Caco-2 (cell line): ENCODE data around the gene ALG3. TPM values are rescaled to one million over a fixed set of nuclear protein-coding genes. Genes with fewer than 3 reads are reported as not detected.
A peak's percentile ranks its signal among the peaks of the same experiment; 100 is the strongest.

ENCODE experiments used
- BruUV-seq: library from RNA; stranded (reverse); fragments of 400-500 nt; replicated peaks from 2 replicates; lab custom pipeline; 2021; lab: Mats Ljungman, UMichigan
- CTCF ChIA-PET: fragments of 300-600 bp; sonication (Branson Sonifier 250); formaldehyde crosslinking; loops from one replicate; lab custom pipeline; 2022; ENCODE audit warnings: antibody characterized with exemption; lab: Charles Lee
- POLR2A ChIA-PET: fragments of 300-600 bp; sonication (Branson Sonifier 250); formaldehyde crosslinking; loops from one replicate; lab custom pipeline; 2022; ENCODE audit warnings: antibody characterized with exemption; lab: Charles Lee
- DNase-seq, 2 experiments: peaks; one replicate each; pipeline versions ENCODE4 v3.0.0 to v3.0.0-alpha.2; 2020 to 2022
- H3K27me3 ChIP-seq: replicated peaks from 2 replicates; pipeline ENCODE4 v1.6.0; 2011; ENCODE audit warnings: low read length; ENCODE audit not compliant: control insufficient read depth, insufficient read depth
- H3K36me3 ChIP-seq: 2 replicates; pipeline ENCODE4 v1.5.1; 2011; ENCODE audit warnings: low read length; ENCODE audit not compliant: control insufficient read depth, insufficient read depth
- H3K4me1 ChIP-seq: fragments of 250-450 bp; sonication (Bioruptor Pico); 2 replicates; pipeline ENCODE4 v1.5.1; 2020; ENCODE audit warnings: mild to moderate bottlenecking
- H3K4me3 ChIP-seq: 2 replicates; pipeline ENCODE4 v1.5.1; 2011; ENCODE audit warnings: low read depth, mild to moderate bottlenecking, control low read depth, low read length
- H3K9me3 ChIP-seq: fragments of 250-450 bp; sonication (Bioruptor Pico); 2 replicates; pipeline ENCODE4 v1.5.1; 2020; ENCODE audit warnings: mild to moderate bottlenecking, moderate library complexity
- H3K27ac Mint-ChIP-seq: one replicate; pipeline ENCODE4 v1.8.0; 2022; ENCODE audit warnings: mixed read lengths; ENCODE audit not compliant: unreplicated experiment
- H3K27me3 Mint-ChIP-seq: one replicate; pipeline ENCODE4 v1.8.0; 2022; ENCODE audit warnings: mixed read lengths; ENCODE audit not compliant: insufficient read depth, unreplicated experiment
- H3K36me3 Mint-ChIP-seq: one replicate; pipeline ENCODE4 v1.8.0; 2022; ENCODE audit warnings: mild to moderate bottlenecking, mixed read lengths; ENCODE audit not compliant: insufficient read depth, unreplicated experiment
- H3K4me1 Mint-ChIP-seq: one replicate; pipeline ENCODE4 v1.8.0; 2022; ENCODE audit warnings: low read depth, mixed read lengths; ENCODE audit not compliant: unreplicated experiment
- H3K4me3 Mint-ChIP-seq: one replicate; pipeline ENCODE4 v1.8.0; 2022; ENCODE audit warnings: mild to moderate bottlenecking, moderate library complexity, mixed read lengths; ENCODE audit not compliant: unreplicated experiment
- H3K9me3 Mint-ChIP-seq: one replicate; pipeline ENCODE4 v1.8.0; 2022; ENCODE audit warnings: mixed read lengths; ENCODE audit not compliant: unreplicated experiment
- intact Hi-C: fragments of 100-400 bp; cut with micrococcal nuclease; formaldehyde crosslinking; loops from one replicate; pipeline ENCODE4 v1.10.0; 2022; ENCODE audit not compliant: unreplicated experiment
- total RNA-seq: library from RNA; stranded (reverse); gene quantifications from 2 replicates; pipeline ENCODE4 v1.2.3, GENCODE V29; 2022
- TF ChIP-seq, protein P1 (sequence below), 2 experiments: fragments of 200-600 bp in 1 of 2; IDR thresholded peaks; 1 replicate in 1 of 2; 2 replicates in 1 of 2; pipeline versions ENCODE4 v1.5.1 to v1.8.0; 2011 to 2022; ENCODE audit warnings: antibody characterized with exemption in 1 of 2, control low read depth in 1 of 2, inconsistent platforms in 1 of 2, low read depth in 1 of 2, low read length in 1 of 2, mild to moderate bottlenecking in 1 of 2, moderate library complexity in 1 of 2; ENCODE audit not compliant: insufficient read depth in 1 of 2, severe bottlenecking in 1 of 2, unreplicated experiment in 1 of 2

Gene ALG3
- total RNA-seq, 1 experiment from 2014 or later, result 73.4 TPM

DNA sequence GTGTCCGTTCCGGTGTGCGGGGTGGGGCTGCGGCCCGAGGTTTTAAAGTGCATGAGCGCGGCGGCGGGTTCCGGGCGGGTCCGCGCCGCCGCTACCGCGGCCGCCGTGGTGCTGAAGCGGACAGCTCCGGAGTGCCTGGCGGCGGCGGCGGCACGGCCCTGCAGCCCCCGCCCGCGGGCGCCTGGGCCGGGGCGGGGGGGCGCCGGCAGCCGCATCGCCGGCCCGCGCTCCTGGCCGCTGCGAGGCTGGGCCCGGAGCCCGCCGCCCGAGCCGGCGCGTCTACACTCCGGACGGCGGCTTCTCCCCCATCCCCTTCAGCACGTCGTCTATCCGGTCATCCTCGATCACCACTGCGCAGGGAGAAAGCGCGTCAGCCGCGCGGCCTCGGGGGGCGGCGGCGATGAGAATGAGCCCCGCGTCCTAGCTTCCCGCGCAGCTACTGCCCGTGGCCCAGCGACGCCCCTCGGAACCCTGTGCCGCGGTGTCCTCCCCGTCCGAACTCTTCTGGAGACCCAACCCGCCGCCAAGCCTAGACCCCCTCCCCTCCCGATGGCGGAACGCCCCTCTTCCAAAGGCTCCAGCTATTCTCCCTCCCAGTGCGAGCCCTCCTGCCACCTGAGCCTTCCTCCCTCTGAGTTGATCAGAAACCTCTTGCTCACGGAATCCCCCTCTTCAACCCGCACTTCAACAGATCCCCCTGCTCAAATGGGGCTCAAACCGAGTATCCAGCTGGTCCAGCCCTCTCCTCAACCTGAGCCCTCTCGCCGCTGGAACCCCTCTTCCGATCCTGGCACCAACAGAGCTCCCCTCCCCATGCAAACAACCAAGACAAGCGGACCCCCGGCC lies 11.3 kb upstream of the ALG3 start:
- TF ChIP-seq, protein P1, sequence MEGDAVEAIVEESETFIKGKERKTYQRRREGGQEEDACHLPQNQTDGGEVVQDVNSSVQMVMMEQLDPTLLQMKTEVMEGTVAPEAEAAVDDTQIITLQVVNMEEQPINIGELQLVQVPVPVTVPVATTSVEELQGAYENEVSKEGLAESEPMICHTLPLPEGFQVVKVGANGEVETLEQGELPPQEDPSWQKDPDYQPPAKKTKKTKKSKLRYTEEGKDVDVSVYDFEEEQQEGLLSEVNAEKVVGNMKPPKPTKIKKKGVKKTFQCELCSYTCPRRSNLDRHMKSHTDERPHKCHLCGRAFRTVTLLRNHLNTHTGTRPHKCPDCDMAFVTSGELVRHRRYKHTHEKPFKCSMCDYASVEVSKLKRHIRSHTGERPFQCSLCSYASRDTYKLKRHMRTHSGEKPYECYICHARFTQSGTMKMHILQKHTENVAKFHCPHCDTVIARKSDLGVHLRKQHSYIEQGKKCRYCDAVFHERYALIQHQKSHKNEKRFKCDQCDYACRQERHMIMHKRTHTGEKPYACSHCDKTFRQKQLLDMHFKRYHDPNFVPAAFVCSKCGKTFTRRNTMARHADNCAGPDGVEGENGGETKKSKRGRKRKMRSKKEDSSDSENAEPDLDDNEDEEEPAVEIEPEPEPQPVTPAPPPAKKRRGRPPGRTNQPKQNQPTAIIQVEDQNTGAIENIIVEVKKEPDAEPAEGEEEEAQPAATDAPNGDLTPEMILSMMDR (IDR thresholded peaks at IDR 0.05; ENCODE audit: insufficient read depth in 1 of 2, low read depth in 1 of 2, low read length in 1 of 2, severe bottlenecking in 1 of 2, unreplicated experiment in 1 of 2), result no peak
- peak overlapping the region; percentile 50 for H3K4me3 ChIP-seq
- Mint-ChIP-seq H3K9me3 (no peaks in the 10 kb centered on the region), H3K4me1 (peaks cover 8% of the 10 kb centered on the region), H3K27ac (no peak overlapping the region), H3K27me3 (peaks cover 18% of the 10 kb centered on the region), H3K36me3 (peaks cover 23% of the 10 kb centered on the region), H3K4me3 (peak overlapping the region; percentile 83)
- H3K27me3 ChIP-seq, result peaks cover 4% of the 10 kb centered on the region
- H3K4me1 ChIP-seq, result peaks cover 9% of the 10 kb centered on the region; the same call in 1 of the 2 replicates
- ChIA-PET POLR2A (interaction anchor here (0.6 kb wide), 1 partner anchor 148 kb away, joined by 9 read pairs; no protein-coding TSS in a partner anchor), CTCF (no interaction called here)
- no peaks in the 10 kb centered on the region for H3K36me3 ChIP-seq
- no TSS peak for BruUV-seq
- DNase-seq, result peak in 1 of 2 experiments; percentile 69
- intact Hi-C loops, result no loop called here
- no peaks in the 10 kb centered on the region for H3K9me3 ChIP-seq

DNA sequence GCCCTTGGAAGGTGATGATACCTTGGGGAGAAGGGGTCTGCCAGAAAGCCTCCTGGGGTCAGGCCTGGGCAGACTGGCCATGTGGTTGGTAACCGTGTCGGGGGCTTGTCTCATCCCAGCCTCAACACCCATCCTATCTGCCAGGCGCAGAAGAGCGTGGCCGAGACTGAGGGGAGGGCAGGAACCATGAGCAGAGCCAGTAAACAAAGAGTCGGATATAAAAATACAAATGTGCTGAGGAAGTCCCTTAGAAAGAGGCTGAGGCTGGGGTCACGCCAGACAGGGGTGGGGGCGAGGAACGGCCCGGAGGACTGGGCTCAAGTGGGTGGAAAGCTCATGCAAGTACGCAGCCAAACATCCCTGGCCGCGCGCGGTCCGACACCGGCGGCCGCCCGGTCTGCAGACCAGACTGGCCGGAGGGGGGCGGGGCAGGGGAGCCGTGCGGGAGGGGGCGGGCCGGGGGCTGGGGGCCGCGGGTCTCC lies 10.7 kb upstream of the ALG3 start:
- intact Hi-C loops, result no loop called here
- POLR2A ChIA-PET, result no interaction called here
- Mint-ChIP-seq H3K4me1 (peaks cover 8% of the 10 kb centered on the region), H3K27me3 (peaks cover 18% of the 10 kb centered on the region), H3K27ac (no peak overlapping the region), H3K36me3 (peaks cover 23% of the 10 kb centered on the region), H3K4me3 (peak overlapping the region; percentile 78), H3K9me3 (no peaks in the 10 kb centered on the region)
- CTCF ChIA-PET, result no interaction called here
- no peaks in the 10 kb centered on the region for H3K36me3 ChIP-seq
- no peak overlapping the region for H3K4me3 ChIP-seq
- H3K9me3 ChIP-seq, result no peaks in the 10 kb centered on the region
- DNase-seq, result no peak
- H3K4me1 ChIP-seq, result peaks cover 9% of the 10 kb centered on the region; the same call in 1 of the 2 replicates
- BruUV-seq, result no TSS peak
- TF ChIP-seq, protein P1 (IDR thresholded peaks at IDR 0.05; ENCODE audit: insufficient read depth in 1 of 2, low read depth in 1 of 2, low read length in 1 of 2, severe bottlenecking in 1 of 2, unreplicated experiment in 1 of 2), result no peak
- peaks cover 4% of the 10 kb centered on the region for H3K27me3 ChIP-seq

DNA sequence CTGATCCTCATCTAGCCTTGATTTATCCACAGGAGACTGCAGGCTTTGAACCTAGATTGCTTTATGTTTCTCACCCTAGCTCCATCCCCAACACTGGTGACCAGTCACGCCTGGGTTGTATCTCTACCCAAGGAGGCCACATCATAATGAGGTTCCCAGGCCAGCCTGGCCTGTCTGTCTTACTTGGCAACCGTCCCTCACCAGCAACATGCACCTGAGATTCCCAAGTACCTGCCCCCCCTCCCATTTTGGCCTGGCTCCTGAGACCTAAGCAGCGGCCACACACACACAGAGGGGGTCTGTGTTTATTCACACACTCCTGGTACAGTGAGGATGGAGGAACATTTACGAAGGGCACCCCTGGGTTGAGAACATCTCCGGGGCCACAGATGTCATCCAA lies 10.2 kb upstream of the ALG3 start:
- no TSS peak for BruUV-seq
- TF ChIP-seq, protein P1 (IDR thresholded peaks at IDR 0.05; ENCODE audit: insufficient read depth in 1 of 2, low read depth in 1 of 2, low read length in 1 of 2, severe bottlenecking in 1 of 2, unreplicated experiment in 1 of 2), result no peak

More for the DNA sequence above, 10.2 kb upstream of the ALG3 start:
- H3K9me3 ChIP-seq, result no peaks in the 10 kb centered on the region
- H3K4me3 ChIP-seq, result no peak overlapping the region
- peaks cover 4% of the 10 kb centered on the region for H3K27me3 ChIP-seq
- ChIA-PET CTCF (no interaction called here), POLR2A (interaction anchor here (0.5 kb wide), 1 partner anchor 125 kb away, joined by 3 read pairs; no protein-coding TSS in a partner anchor)
- Mint-ChIP-seq H3K4me1 (peaks cover 8% of the 10 kb centered on the region), H3K9me3 (no peaks in the 10 kb centered on the region), H3K27ac (no peak overlapping the region), H3K36me3 (peaks cover 23% of the 10 kb centered on the region), H3K4me3 (peak overlapping the region; percentile 78), H3K27me3 (peaks cover 18% of the 10 kb centered on the region)
- H3K36me3 ChIP-seq, result no peaks in the 10 kb centered on the region
- DNase-seq, result no peak
- intact Hi-C loops, result no loop called here
- H3K4me1 ChIP-seq, result peaks cover 9% of the 10 kb centered on the region; the same call in 1 of the 2 replicates
